Measurements from ENCODE around the gene FN1.

Gene FN1

GRCh38 chr2:215435870-215436704 lies at the start of gene FN1 (continued):
- TF ChIP-seq ZNF398 (tag by site-specific recombination; IDR thresholded peaks at IDR 0.05) (peak; percentile 71), ZBTB21 (tag by site-specific recombination; IDR thresholded peaks at IDR 0.05) (peak; percentile 84), ZNF362 (tag by site-specific recombination; IDR thresholded peaks at IDR 0.05) (peak; percentile 78; the same call in 1 of the 2 replicates), OVOL3 (tag by site-specific recombination; IDR thresholded peaks at IDR 0.05) (no peak), ZIC2 (tag by site-specific recombination; IDR thresholded peaks at IDR 0.05) (peak; percentile 84), ZNF777 (tag by site-specific recombination; IDR thresholded peaks at IDR 0.05; ENCODE audit: borderline replicate concordance) (peak; percentile 5; the same call in 1 of the 2 replicates), ZNF26 (tag by site-specific recombination; IDR thresholded peaks at IDR 0.05) (no peak)

- CTCF ChIA-PET: no interaction called here
- H3K4me1 ChIP-seq (ENCODE audit: control insufficient read depth, insufficient read depth, low read length): no peaks in the 10 kb centered on the region
- H3K4me3 ChIP-seq (ENCODE audit: low read depth, low read length): no peak overlapping the region
- TF ChIP-seq ZNF837 (tag by site-specific recombination; IDR thresholded peaks at IDR 0.05): no peak
- H3K9me3 ChIP-seq (ENCODE audit: control insufficient read depth, insufficient read depth, low read depth, low read length): no peaks in the 10 kb centered on the region
- no peak overlapping the region for H3K27ac ChIP-seq (ENCODE audit: extremely low read depth, low read depth, low read length)
- H3K36me3 ChIP-seq (ENCODE audit: control insufficient read depth in 2 of 2, insufficient read depth in 1 of 2, low read length in 2 of 2): no peaks in the 10 kb centered on the region
- POLR2A ChIA-PET: no interaction called here
These were observed 49.2 kb upstream of the FN1 start for GRCh38 chr2:215485032-215485431.

GRCh38 chr2:215484570-215484969 lies 48.7 kb upstream of the FN1 start:
- TF ChIP-seq ZNF488 (tag by site-specific recombination; IDR thresholded peaks at IDR 0.05) (no peak), ZNF785 (tag by site-specific recombination; IDR thresholded peaks at IDR 0.05) (no peak), ZBTB8A (tag by site-specific recombination; IDR thresholded peaks at IDR 0.05) (no peak), ZNF133 (tag by site-specific recombination; IDR thresholded peaks at IDR 0.05) (no peak), IKZF3 (tag by site-specific recombination; IDR thresholded peaks at IDR 0.05) (no peak), ZNF280D (tag by site-specific recombination; IDR thresholded peaks at IDR 0.05) (no peak), ZNF174 (tag by site-specific recombination; IDR thresholded peaks at IDR 0.05) (no peak)
- Histone ChIP-seq H3K4me3 (ENCODE audit: low read depth, low read length) (no peak overlapping the region), H3K36me3 (ENCODE audit: control insufficient read depth in 2 of 2, insufficient read depth in 1 of 2, low read length in 2 of 2) (no peaks in the 10 kb centered on the region), H3K4me1 (ENCODE audit: control insufficient read depth, insufficient read depth, low read length) (no peaks in the 10 kb centered on the region), H3K27ac (ENCODE audit: extremely low read depth, low read depth, low read length) (no peak overlapping the region), H3K9me3 (ENCODE audit: control insufficient read depth, insufficient read depth, low read depth, low read length) (no peaks in the 10 kb centered on the region)
- CTCF ChIA-PET: no interaction called here
- POLR2A ChIA-PET: no interaction called here
